HG03354 (cell line): ENCODE data around the gene CREG2.

ENCODE experiments used
- ATAC-seq: cut with Tn5 transposase; IDR thresholded peaks from one replicate; pipeline ENCODE4 v1.9.1; 2021; ENCODE audit warnings: mild to moderate bottlenecking; ENCODE audit not compliant: unreplicated experiment, poor library complexity, severe bottlenecking

The CREG2 gene, protein sequence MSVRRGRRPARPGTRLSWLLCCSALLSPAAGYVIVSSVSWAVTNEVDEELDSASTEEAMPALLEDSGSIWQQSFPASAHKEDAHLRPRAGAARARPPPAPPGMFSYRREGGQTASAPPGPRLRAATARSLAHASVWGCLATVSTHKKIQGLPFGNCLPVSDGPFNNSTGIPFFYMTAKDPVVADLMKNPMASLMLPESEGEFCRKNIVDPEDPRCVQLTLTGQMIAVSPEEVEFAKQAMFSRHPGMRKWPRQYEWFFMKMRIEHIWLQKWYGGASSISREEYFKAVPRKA

DNA sequence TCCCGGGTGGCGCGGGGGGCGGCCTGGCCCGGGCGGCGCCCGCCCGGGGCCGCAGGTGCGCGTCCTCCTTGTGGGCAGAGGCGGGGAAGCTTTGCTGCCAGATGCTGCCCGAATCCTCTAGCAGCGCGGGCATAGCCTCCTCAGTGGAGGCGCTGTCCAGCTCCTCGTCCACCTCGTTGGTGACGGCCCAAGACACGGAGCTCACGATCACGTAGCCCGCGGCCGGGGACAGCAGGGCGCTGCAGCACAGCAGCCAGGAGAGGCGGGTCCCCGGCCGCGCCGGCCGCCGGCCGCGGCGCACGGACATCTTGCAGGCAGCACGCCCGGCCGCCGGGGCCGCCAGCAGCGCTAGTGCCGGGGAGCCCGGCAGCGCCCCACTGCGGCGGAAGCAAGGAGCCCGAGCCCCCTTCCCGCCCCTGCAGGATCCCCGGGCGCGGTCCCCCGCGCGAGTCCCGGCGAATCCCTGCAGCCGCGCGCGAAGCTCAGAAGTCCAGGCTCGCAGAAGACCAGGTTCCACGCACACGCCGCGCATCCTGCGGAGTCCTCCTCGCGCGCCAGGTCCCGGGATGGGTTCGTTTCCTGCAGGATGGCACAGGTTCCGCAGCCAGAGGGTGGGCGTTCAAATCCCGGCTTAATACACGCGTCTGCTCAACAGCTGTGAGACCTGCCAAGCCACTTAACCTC is at the start of gene CREG2:
Gene CREG2, minus strand, starts transcription at position 353 of the 684 bp plus-strand sequence. Its CDS starts 46 bp downstream, at position 307.
- no peak for ATAC-seq

DNA sequence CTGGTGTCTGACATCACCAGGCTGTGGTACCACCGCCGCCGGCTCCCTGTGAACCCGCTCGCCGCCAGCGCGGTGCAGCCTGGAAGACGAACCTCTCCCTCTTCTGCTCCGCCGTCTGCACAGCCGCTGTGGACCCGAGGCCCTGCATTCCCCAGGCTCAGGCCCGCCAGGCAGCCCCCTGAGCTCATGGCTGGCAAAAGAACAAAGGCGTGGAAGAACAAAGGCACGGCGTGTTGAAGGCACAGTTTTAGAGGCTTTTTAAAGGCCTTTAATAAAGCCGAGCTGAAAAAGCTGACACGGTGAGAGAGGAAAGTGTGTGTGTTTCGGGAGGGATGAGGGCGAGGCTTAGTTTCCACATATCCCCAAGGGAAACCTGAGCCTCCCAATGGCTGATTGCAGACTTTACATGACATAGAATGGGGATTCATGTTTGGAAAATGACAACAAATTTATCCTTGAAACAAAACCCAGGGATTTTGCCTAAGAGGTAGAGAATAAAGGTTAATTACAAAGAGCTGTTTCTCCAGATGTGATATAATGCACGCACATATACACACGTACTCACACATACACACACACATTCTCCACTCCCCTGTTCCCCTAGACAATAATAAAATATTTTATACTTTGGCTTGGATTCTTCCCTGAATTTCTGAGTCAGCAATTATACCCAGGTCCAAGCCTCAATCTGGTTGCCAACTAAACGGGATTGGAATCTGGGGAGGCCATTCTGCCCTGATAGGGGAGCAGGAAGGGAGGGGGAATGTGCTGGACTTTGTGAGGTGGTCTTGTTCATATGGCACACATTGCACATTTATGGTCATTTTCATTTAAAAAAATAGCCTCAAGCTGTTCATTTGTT is 47.9 kb upstream of the CREG2 start:
- no peak for ATAC-seq

DNA sequence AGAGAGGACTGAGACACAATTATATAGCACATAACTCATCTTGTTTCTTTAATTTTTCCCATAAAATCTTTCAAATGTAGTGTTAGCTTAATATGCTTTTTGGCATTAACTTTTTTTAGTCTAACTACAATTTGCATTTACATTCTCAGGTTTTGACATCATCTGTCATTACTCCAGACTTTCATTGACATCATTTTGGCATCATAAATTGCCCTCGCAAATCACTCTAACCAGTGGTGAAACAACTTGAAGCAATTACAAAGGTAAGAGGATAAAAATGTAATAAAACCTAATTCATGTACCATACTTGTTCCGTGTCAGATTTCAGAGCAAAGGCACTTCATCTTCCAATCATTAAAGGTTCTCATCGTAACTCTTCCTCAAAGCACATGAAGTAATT is 46.2 kb upstream of the CREG2 start:
- ATAC-seq = no peak

DNA sequence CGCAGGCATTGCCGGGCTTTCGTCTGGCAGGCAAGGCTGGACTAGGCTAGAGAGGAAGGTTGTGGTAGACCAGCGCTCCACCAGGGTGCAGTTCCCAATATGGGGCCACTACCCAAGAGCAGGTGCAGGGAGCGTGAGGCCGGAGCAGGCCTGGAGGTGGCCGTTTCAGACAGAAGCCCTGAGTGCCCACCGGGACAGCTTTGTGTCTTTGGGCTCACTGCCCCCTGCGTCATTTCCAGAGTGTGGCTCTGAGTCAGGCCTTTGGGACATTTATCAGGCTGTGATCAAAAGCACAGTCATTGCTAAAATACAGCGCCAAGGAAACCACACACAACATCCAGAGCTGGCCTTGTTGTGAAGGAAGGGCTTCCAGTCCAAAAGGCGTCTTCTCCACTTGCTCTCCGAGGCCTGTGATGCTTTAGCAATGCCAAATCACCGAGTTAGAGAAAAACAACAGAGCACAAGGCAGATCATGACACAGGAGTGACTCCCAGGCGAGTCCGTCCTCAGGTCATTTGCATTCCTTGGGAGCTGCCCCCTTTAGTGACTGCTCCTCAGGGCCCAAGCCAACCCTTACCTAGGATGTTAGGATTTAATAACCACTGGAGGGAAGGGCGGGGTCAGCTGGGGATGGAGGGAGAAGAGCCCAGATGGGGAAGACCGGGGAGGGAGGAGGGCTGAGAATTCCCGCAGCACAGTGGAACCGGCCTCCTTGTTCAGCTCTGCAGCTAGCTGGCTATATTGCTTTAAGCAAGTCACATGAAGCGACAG is 45.3 kb upstream of the CREG2 start:
- ATAC-seq = no peak

DNA sequence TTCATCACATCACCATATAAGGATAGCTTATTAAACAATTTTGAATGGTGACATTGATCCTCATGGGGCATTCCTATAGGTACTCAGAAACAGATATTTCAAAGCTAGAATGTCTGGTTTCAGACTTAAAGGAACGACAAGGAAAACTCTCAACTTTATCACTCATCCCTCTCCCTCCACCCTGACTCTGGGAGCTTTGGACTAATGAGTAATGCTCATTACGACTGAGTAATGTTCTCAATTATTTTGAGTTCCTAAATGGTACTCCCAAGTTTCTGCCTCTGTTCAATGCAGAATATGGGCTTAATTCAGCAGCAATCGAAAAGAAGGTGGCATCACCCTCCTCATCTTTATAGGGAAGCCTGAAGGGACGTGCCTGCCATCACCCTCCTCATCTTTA is 44.2 kb upstream of the CREG2 start:
- ATAC-seq = no peak

DNA sequence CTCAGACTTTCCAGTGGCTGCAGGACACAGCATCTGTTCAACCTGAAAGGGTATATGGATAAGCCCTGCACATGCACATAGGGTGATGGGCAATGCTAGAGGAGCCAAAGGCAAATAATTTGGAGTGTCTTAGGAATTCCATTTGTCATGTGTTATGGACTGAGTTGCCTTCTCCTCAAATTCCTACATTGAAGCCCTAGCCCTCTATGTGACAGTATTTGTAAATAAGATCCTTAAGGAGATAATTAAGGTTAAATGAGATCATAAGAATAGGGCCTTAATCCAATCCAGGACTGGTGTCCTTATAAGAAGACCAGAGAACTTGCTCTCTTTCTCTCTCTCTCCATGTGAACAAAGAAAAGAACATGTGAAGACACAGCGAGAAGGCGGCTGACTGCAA is 42.9 kb upstream of the CREG2 start:
- no peak for ATAC-seq

DNA sequence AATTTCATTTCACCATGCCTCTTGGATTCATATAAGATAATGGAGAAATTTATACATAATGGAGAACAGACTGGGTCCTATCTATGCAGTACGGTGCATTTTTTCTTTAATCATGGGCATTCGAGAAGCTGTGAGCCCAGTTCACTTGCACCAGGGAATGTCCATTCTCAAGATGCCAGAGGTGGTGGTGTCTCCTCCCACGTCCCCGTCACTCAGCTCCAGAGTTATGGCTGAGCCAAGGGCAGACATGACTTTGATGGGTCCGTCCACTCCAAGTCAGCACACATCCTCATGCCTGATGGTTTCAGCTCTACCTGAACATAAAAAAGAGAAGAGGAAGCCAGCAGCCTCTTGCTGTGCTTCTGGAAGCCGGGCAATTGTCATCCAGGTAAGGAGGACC is 42.1 kb upstream of the CREG2 start:
- no peak for ATAC-seq

DNA sequence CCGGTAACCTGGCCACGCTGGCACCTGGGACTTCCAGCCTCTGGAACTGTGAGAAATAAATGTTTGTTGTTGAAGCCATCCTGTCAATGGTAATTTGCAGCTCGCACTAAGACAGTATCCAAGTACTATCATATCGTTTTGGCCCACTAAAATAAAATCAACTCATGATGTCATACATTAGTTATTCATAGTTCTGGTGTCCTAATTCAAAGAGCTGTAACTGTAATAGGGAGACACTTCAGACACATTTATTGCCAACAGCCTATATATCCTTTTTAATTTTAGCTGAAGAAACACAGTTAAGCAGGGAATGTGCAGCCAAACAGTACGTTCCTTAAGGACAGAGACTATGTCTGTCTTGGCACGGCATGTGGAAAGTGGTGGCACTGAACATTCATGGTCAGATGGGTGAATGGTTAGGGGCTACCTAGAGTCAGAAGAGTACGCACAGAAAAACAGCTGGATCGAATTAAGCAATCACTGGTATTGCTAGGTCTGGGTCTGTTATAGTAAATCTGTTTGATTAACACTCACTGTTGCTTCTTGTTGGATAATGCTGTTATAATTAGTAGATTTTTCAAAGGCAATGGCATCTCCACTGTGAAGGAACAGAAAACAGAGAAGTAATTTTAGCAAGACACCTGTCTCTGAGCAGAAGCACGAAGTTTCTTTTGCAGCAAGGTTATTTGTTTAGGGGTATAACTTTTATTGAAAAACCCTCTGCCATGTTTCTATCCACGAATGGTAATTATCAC is 41.3 kb upstream of the CREG2 start:
- no peak for ATAC-seq

DNA sequence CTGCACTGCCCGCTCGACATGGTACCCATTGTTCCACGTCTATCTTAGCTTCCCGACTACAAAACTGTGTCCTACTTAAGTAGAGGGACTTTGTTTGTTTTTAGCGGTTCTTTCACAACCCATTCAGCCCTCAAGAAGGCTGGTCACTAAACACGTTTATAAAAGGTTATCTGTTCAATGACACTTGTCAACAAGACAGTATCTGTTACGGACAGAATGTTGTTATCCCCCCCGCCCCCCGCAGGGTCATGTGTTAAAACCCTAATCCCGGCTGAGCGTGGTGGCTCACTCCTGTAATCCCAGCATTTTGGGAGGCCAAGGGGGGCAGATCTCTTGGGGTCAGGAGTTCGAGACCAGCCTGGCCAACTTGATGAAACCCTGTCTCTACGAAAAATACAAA is 40.4 kb upstream of the CREG2 start:
- no peak for ATAC-seq

DNA sequence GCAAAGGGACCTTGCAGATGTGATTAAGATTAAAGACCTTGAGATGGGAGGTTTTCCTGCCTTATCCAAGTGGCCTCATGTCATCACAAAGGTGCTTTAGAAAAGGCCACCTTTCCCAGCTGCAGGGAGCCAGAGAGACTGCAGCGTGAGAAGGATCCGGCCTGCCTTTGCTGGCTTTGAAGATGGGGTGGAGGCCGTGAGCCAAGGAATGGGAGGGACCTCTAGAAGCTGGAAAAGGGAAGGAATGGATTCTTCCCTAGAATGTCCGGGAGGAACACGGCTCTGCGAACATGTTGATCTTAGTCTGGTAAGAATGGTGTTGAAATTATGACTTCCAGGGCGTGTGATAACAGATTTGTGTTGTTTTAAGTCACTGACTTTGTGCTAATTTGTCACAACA is 39.9 kb upstream of the CREG2 start:
- no peak for ATAC-seq

DNA sequence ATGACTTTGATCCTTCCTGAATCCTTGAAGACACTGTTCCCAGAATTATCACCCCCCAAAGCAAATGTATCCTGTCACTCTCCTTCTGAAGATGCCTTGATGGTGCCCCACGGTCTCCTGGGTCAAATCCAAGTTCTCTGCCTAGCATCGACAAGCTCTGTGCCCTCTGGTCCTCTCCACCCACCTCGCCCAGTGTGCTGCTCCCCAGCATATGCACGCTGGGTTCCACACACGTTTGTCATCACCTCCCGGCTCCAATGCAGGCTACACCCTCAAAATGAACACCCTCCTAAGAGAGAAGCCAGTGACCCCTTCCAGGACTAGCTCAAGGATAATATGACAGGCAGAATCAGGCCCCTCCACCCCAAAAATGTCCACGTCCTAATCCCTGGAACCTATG is 39.5 kb upstream of the CREG2 start:
- no peak for ATAC-seq

DNA sequence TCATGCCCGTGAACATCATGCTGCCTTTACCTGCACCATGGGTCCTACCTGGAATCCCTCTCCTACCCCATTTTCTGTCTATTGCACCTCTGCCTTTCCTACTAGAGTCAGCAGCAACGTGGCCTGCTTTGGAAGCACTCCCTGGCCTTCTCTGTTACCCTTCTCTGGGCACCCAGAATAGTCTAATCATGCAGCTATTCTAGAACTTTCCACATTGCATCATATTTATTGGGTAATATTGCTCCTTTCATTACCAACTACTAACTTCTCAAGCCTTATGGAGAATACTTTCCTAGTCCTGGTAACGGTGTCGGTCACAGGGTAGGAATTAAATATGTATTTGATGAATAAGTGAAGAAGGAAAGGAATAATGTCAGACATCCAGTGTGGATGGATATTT is 33.3 kb upstream of the CREG2 start:
- ATAC-seq = no peak

DNA sequence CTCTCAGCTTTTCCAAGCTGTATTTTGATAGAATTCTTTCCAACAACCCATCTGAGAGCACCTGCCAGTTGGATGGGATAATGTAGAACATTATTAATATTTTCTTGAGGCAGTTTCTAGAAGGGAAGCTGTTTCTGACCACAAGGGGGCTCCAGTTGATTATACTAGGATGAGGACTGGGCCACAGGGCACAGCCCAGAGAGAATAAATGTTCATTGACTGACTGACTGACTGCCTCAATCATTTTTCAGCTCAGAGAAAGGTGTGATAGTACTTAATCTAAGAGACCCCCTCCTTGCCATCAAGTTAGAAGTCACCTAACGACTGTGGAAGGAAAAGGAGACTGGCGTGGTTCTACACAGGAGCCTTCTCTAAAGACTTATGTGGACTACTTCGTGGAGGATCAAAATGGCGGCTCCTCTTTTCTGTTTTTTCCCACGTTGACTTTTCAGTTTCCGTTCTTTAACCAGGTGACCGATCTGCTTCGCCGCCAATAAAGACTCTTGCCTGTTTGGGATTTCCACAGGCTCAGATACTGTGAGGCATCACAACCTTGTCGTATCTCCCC is 31.9 kb upstream of the CREG2 start:
- ATAC-seq = no peak

DNA sequence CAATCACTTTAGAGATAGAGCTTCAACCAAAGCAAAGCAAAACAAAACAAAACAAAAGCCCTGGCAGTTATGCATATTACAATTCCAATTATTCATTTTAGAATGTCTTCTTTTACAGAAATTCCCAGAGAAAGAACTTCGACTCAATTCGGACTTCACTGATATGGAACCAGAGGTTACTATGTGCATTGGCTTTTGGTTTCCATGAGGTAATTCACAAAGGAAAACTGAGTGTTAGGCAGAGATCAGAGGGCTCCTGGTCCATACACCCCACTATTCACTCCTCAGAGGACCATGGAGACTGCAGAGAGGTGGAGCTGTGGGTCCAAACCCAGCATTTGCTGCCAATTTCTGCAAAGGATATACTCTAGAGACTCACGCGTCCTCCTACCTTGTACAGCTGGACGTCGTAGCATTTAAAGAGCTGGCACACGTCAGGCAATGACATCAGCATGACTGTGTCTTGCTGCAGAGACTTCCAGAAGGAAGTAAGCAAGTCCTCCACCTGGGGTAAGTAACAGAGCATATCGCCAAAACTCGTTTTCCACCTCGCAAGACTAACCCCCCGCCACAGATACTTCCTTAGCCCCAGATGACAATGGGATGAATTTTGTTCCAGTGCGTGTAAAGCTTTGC is 31.3 kb upstream of the CREG2 start:
- no peak for ATAC-seq

DNA sequence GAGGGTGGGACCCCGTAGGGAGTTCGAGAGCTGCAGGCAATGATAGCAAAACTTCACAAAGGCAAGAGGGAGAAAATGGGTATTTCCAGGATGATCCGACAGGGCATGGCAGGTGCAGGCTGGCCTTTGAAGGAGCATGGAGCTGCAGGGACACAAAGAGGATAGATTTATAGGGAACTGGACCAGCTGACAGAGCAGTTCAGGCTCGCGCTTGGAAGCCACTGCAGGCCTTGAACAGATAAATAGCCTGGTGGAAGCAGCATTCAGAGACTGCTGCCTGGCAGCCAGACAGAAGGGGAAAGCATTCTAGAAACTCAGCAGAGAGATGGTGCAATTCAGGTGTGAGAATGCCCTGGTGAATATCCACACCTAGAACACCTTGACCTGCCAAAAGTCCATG is 29.3 kb upstream of the CREG2 start:
- no peak for ATAC-seq

DNA sequence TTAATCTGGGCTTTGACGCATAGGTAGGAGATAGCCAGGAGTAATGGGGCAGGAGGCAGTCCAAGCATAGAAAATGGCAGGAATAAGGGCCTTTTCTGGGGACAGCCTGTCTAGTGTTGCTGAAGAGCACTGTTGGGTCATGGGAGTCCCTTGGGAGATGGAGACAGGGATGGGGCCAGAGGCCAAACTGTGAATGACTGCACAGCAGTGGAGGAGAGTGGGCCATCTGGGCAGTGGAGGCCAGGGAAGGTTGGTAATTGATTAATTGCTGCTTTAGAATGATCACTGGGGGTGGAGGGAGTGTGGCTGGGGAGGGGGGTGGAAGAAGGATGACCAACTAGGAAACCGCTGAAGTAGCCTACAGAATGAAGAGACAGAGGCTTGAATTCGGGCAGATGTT is 28.6 kb upstream of the CREG2 start:
- no peak for ATAC-seq

DNA sequence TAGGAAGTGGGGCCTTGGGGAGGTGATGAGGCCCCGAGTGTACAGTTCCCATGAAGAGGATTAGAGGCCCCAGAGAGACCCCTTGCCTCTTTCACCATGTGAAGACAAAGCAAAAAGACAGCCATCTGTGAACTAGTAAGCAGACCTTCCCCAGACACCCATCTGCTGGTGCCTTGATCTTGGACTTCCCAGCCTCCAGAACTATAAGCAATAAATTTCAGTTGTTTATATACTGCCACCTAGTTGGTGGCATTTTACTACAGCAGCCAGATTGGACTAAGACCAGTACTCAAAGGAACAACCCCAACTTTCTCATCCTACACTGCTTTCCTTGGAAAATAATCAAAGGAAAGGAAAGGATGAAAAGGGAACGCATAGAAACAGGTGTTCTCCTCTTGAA is 27.9 kb upstream of the CREG2 start:
- ATAC-seq = no peak

DNA sequence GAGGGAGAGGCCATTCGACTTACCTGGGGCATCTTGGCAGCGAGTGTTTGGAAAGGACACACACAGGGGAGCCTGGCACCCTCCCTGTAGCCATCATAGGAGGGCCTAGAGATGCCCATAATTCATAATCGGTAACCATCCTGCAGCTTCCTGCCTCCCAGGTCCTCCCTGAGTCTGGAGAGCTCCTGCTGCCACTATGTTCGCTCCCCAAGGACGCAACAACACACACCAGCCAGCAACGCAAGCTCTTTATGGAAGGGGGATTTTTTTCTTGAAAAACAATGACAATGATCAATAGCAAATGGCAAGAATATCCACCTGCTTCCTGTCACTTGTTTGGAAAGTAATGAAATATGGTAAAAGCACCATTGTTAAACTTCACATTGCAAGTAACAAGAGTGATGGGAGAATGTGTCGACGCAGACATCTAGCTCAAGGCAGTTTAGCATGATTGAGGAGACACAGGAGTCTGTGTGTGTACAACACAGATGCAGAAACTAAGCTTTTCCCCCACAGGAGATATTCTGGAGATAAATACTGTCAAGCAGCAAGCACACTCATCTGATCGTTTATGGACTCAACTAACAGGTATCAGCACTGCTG is 24.9 kb upstream of the CREG2 start:
- no peak for ATAC-seq
